ENCODE results near the gene SH3TC1.

Gene SH3TC1

GRCh38 chr4:8280158-8280875 is 81.2 kb downstream of the SH3TC1 start:
- no peak for DNase-seq

DNA sequence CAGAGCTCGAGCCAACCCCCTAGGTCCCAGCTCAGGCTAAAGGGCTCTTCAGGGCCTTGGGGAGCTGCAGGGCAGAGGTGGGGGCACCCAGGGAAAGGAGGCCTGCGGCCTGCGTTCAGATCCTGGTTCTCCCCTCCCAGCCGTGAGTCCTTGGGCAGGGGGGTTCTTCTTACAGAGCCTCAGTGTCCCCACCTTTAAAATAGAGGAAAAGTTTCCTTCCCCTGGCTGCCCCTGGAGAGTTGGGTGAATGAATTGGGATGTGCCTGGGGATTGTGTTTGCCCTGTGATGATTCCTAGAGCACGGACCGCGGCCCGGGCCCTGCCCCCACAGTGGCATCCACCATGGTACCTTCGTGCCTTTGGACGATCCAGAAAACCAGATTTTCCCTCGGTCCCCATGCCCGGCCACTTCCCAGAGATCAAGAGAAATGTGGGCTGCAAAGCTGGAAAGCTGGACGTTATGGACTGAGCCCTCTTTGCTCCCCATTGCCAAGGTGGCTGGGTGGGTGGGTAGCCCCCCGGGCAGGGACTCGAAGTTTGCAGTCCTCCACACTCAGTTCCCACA is 81.9 kb downstream of the SH3TC1 start:
- DNase-seq, result no peak

- DNase-seq, result no peak
Observed at GRCh38 chr4:8281519-8282133, 82.5 kb downstream of the SH3TC1 start.

- no peak for DNase-seq
Observed at GRCh38 chr4:8282134-8282641, 83.1 kb downstream of the SH3TC1 start.

GRCh38 chr4:8282742-8283141 is 83.7 kb downstream of the SH3TC1 start:
- no peak for DNase-seq

DNA sequence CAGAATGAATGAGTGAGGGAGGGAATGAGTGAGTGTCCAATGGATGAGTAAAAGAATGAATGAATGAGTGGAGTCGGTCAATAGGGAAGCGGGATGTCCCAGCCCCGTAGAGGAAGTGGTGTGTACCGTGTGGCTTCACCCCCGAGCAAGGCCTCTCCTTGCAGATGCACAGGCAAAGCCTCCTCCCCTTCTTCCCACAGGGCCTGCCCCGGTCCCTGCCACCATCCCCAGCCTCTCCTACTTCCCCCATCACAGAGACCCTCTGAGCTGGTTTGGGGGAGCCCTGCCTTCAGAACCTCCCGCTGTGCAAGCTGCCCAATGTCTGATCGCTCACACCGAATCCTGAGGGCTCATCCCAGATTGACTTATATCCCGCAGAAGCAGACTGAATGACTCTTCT is 84.1 kb downstream of the SH3TC1 start:
- no peak for DNase-seq

DNA sequence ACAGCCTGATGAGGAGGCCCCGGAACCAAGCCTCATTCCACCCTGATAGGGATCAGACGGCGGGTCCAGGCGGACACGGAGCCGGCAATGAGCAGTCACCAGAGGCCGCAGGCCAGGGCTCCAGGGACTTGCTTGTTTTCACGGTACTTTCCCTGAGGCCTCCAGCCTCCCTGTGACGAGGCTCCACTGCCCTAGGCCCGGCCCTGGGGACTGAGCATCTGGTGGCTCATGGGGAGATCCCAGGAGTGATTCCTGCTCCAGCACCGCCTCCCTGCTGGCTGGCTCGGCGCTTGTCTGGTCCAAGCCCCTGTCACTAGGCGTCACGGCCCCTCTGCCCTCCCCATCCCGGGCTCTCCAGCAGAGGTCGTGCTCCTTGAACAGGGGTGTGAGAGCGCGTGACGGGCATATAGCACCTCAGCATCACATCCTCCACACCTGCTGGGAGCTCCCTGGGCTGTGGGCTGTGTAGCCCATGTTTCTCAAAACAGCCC is 84.6 kb downstream of the SH3TC1 start:
- DNase-seq, result no peak

GRCh38 chr4:8284391-8284790 is 85.3 kb downstream of the SH3TC1 start:
- no peak for DNase-seq

GRCh38 chr4:8285143-8285975 is 86.3 kb downstream of the SH3TC1 start:
- DNase-seq, result no peak

DNA sequence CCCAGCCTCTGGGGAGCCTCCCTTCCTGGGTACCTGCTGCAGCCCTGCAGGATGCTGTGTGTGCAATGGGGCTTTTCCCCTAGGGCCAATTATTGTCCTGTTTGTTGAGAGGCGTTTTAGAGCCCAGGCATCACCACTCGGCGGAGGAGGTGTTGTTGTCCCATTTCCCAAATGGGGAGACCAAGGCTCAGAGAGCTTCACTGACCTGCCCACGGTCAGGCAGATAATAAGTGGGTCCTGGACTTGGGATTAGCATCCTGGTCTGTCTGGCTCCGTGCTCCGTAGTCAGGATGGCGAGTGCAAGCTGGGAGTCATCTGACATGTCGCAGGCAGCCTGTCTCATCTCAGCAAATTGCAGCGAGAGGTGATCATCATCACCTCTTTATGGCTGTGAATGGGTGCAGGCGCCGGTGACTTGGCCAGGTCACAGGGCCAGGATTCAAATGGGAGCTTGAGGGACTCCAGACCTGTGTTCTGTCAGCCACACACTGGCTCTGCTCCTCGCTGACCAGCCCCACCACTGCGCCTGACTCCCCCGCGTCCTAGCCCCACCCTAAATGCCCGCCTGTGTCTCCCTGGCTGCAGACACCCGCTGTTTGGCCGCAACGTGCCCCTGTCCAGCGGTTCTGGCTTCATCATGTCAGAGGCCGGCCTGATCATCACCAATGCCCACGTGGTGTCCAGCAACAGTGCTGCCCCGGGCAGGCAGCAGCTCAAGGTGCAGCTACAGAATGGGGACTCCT is 87.1 kb downstream of the SH3TC1 start:
- DNase-seq, result no peak

- DNase-seq, result no peak
Observed at GRCh38 chr4:8286719-8287342, 87.7 kb downstream of the SH3TC1 start.

DNA sequence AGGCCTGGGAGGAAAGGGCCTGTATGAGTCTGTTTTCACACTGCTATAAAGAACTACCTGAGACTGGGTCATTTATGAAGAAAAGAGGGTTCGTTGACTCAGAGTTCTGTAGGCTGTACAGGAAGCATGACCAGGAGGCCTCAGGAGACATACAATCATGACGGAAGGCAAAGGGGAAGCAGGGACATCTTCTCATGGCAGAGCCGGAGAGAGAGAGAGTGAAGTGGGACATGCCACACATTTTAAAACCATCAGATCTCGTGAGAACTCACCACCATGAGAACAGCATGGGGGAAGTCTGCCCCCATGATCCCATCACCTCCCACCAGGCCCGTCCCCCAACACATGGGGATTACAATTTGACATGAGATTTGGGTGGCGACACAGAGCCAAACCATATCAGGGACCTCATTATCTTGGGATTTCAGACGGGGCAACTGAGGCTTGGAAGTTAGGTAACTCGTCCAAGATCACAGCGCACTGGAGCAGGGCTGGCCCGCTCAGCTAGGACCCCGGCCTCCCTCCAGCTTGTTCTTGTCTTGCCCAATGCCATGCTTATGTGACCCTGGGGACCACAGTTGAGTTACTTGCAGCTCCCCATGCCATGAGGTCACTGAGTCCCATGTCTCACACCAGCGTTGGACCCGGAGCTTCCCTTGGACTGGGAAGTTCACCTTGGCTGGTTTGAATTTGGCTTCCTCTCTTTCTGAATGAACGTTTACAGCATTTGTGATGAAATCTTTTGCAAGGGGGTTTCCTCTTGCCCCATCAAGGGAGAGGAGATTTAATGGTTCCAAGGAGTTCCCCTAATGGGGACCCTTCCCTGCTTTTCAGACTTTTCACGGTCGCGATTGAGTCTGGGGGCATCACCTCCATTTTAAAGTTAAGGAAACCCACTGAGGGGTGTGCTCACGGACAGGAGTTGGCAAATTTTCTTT is 88.5 kb downstream of the SH3TC1 start:
- no peak for DNase-seq

- DNase-seq, result no peak
Observed at GRCh38 chr4:8289151-8289750, 90.2 kb downstream of the SH3TC1 start.

- no peak for DNase-seq
Observed at GRCh38 chr4:8289956-8290700, 91.0 kb downstream of the SH3TC1 start.

DNA sequence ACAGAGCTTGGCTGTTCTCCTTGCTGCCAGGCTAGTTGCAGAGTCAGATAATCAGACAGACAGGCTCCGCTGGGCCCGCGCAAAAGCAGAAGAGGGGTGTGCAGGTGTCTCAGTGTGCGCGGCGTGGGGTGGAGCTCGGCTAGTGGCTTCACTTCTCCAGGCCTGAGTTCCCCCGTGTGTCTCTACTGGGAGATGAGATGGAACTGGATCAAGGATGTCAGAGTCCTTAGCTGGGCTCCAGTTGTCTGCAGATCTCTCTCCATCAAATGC is 91.5 kb downstream of the SH3TC1 start:
- DNase-seq, result no peak

All from NCI-H187 (cell line).